ENCODE measurements around the gene MMS19.
"Not testable (repeated sequence)": the region's sequence is repeated elsewhere in the genome, so short reads cannot be mapped to it uniquely, and the experiment has no call there.

Gene MMS19

DNA sequence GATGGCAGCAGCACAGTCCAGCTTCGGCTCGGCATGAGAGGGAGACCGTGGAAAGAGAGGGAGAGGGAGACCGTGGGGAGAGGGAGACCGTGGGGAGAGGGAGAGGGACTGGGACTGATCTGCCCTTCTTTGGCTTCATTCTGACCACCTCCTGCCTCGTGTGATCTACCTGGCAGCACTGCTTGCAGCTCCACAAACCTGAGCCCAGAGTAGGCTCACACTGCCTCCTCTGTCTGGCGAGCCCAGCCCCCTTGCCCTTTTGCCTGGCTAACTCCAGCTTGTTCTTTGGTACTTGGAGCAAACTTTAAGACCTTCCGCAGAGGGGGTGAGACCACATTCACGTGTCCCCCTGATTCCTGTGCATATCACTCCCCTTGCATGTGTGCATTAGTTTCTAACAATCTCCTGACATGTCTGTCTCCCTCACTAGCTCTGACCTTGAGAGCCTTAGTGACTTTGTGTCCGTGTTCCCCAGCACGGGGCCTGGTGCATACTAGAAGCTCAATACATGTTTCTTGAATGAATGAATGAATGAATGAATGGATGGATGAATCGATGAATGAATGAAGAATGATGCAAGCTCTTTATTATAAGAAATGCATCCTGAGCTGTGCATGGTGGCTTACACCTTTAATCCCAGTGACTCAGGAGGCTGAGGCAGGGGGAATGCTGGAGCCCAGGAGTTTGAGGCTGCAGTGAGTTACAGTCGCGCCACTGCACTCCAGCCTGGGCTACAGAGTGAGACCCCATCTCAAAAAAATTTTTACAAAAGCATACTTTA, 31.7 kb upstream of the MMS19 start:
- no peak for DNase-seq (ENCODE audit: extremely low read depth, insufficient read length)
- Histone ChIP-seq H3K4me3 (replicated peaks; ENCODE audit: low read depth, low read length) (no peak overlapping the region), H3K27me3 (replicated peaks; ENCODE audit: control insufficient read depth, insufficient read depth, low read length) (no peaks in the 10 kb centered on the region), H3K36me3 (ENCODE audit: control insufficient read depth, insufficient read depth, low read length) (no peaks in the 10 kb centered on the region)
- TF ChIP-seq, protein P1, sequence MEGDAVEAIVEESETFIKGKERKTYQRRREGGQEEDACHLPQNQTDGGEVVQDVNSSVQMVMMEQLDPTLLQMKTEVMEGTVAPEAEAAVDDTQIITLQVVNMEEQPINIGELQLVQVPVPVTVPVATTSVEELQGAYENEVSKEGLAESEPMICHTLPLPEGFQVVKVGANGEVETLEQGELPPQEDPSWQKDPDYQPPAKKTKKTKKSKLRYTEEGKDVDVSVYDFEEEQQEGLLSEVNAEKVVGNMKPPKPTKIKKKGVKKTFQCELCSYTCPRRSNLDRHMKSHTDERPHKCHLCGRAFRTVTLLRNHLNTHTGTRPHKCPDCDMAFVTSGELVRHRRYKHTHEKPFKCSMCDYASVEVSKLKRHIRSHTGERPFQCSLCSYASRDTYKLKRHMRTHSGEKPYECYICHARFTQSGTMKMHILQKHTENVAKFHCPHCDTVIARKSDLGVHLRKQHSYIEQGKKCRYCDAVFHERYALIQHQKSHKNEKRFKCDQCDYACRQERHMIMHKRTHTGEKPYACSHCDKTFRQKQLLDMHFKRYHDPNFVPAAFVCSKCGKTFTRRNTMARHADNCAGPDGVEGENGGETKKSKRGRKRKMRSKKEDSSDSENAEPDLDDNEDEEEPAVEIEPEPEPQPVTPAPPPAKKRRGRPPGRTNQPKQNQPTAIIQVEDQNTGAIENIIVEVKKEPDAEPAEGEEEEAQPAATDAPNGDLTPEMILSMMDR (IDR thresholded peaks at IDR 0.05; ENCODE audit: insufficient read depth, low read length, poor library complexity, severe bottlenecking) = no peak

DNA sequence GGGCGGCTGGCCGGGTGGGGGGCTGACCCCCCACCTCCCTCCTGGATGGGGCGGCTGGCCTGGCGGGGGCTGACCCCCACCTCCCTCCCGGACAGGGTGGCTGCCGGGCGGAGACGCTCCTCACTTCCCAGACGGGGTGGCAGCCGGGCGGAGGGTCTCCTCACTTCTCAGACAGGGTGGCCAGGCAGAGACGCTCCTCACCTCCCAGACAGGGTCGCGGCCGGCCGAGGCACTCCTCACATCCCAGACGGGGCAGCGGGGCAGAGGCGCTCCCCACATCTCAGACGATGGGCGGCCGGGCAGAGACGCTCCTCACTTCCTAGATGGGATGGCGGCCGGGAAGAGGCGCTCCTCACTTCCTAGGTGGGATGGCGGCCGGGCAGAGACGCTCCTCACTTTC, 30.7 kb upstream of the MMS19 start:
- DNase-seq (ENCODE audit: extremely low read depth, insufficient read length); H3K36me3 ChIP-seq (ENCODE audit: control insufficient read depth, insufficient read depth, low read length); H3K27me3 ChIP-seq (replicated peaks; ENCODE audit: control insufficient read depth, insufficient read depth, low read length); H3K4me3 ChIP-seq (replicated peaks; ENCODE audit: low read depth, low read length): not testable (repeated sequence)

DNA sequence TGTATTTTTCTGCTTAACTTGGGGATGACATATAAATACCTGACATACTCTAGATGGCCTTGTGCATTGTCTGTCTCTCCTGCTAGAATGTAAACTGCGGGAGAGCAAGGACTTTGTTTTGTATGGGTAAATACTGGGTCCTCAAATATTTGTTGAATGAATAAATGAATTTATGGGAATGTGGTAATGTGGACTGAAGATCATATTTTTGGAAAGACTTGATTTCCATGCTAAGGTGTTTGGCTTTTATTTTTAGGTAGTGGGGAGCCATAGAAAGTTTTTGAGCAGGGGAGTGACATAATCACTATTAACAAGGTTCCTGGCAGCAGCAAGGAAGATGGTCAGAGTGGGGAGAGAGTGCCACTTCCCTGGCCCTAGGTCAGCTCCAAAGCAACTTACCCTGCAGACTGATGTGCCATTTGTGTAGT, 27.5 kb upstream of the MMS19 start:
- Histone ChIP-seq H3K4me3 (replicated peaks; ENCODE audit: low read depth, low read length) (no peak overlapping the region), H3K27me3 (replicated peaks; ENCODE audit: control insufficient read depth, insufficient read depth, low read length) (no peaks in the 10 kb centered on the region; the same call in 1 of the 2 replicates), H3K36me3 (ENCODE audit: control insufficient read depth, insufficient read depth, low read length) (no peaks in the 10 kb centered on the region)
- TF ChIP-seq, protein P1 (IDR thresholded peaks at IDR 0.05; ENCODE audit: insufficient read depth, low read length, poor library complexity, severe bottlenecking) = no peak
- no peak for DNase-seq (ENCODE audit: extremely low read depth, insufficient read length)

DNA sequence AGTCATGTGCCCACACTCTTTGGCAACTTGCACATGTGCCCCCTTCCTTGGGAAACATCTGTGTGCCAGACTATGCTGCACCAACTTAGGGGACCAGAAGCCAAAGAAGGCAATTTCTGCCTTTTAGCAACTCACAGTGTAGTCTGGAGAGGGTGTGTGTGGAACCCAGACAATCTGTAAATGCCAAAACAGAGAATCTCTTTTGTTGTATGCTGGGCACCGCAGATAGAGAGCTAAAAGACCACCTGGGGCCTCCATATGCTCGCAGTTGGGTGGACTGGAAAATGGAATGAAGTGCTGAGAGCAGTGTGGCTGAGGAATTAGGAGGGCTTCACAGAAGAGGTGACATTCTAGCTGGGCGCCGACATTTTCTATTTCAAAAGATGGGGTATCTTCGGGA, 26.9 kb upstream of the MMS19 start:
- Histone ChIP-seq H3K36me3 (ENCODE audit: control insufficient read depth, insufficient read depth, low read length) (no peaks in the 10 kb centered on the region), H3K27me3 (replicated peaks; ENCODE audit: control insufficient read depth, insufficient read depth, low read length) (no peaks in the 10 kb centered on the region; the same call in 1 of the 2 replicates), H3K4me3 (replicated peaks; ENCODE audit: low read depth, low read length) (no peak overlapping the region)
- TF ChIP-seq, protein P1 (IDR thresholded peaks at IDR 0.05; ENCODE audit: insufficient read depth, low read length, poor library complexity, severe bottlenecking) = no peak
- no peak for DNase-seq (ENCODE audit: extremely low read depth, insufficient read length)

DNA sequence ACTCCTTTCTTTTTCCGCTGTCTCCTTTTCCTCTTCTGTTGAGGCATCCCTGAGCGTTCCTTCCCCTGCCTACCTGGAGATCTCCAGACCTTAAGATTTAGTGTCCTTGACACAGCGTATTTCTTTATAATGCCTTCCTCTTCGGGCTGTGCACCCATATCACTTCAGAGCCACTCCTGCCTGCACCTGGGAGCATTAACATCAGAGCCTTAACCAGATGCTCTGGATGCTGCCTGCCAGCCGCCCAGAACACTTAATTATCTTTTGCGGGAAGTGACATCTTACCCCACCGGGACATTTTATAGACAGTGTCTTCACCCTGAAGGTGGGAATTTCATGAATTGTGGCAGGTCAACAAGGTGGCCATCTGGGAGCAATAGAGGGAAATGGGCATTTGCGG, 24.7 kb upstream of the MMS19 start:
- no peak for DNase-seq (ENCODE audit: extremely low read depth, insufficient read length)
- TF ChIP-seq, protein P1 (IDR thresholded peaks at IDR 0.05; ENCODE audit: insufficient read depth, low read length, poor library complexity, severe bottlenecking) = no peak
- H3K36me3 ChIP-seq (ENCODE audit: control insufficient read depth, insufficient read depth, low read length) = no peaks in the 10 kb centered on the region
- H3K4me3 ChIP-seq (replicated peaks; ENCODE audit: low read depth, low read length) = no peak overlapping the region
- H3K27me3 ChIP-seq (replicated peaks; ENCODE audit: control insufficient read depth, insufficient read depth, low read length) = no peaks in the 10 kb centered on the region; the same call in 1 of the 2 replicates

DNA sequence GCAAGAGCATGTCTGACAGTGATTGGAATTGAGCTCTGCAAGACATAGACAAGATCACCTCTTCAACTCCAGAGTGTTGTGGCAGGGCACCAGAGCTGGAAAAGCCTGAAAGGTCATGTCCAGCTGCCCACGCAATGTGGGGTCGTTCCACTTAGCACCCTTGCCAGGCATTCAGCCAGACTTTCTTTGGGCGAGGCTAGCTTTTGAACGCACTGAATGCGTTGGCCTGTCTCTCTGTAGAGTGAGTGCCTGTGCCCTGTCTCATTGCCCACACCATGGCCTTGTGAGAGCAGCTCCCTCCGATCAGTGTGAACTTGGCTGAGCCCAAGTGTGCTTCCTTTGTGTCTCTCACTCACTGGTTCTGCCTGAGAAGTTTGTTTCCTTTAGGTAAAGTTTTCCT, 23.8 kb upstream of the MMS19 start:
- Histone ChIP-seq H3K4me3 (replicated peaks; ENCODE audit: low read depth, low read length) (no peak overlapping the region), H3K36me3 (ENCODE audit: control insufficient read depth, insufficient read depth, low read length) (no peaks in the 10 kb centered on the region), H3K27me3 (replicated peaks; ENCODE audit: control insufficient read depth, insufficient read depth, low read length) (peaks cover 3% of the 10 kb centered on the region)
- TF ChIP-seq, protein P1 (IDR thresholded peaks at IDR 0.05; ENCODE audit: insufficient read depth, low read length, poor library complexity, severe bottlenecking) = no peak
- DNase-seq (ENCODE audit: extremely low read depth, insufficient read length) = no peak

Data from GM06990 (cell line).